Stomach smooth muscle (tissue), 2 donors: Measurements from ENCODE around the gene NSRP1.

Experiments used
- H3K27ac ChIP-seq: one replicate; pipeline ENCODE4 v1.7.0; 2013; ENCODE audit warnings: mild to moderate bottlenecking, low read length, inconsistent platforms
- H3K27me3 ChIP-seq, 2 donors: one replicate each; pipeline ENCODE4 v1.7.0; 2013; ENCODE audit warnings: low read length in 2 of 2; ENCODE audit not compliant: insufficient read depth in 2 of 2, control insufficient read depth in 1 of 2
- H3K36me3 ChIP-seq, 2 donors: one replicate each; pipeline ENCODE4 v1.7.0; 2013; ENCODE audit warnings: low read length in 2 of 2; ENCODE audit not compliant: control insufficient read depth in 2 of 2, insufficient read depth in 2 of 2
- H3K4me1 ChIP-seq: one replicate; pipeline ENCODE4 v1.7.0; 2013; ENCODE audit warnings: low read length; ENCODE audit not compliant: control insufficient read depth, insufficient read depth
- H3K4me3 ChIP-seq, 2 donors: one replicate each; pipeline ENCODE4 v1.7.0; 2013; ENCODE audit warnings: low read length in 2 of 2
- H3K9ac ChIP-seq, 2 donors: one replicate each; pipeline ENCODE4 v1.7.0; 2013; ENCODE audit warnings: low read length in 2 of 2, mild to moderate bottlenecking in 1 of 2
- H3K9me3 ChIP-seq, 2 donors: one replicate each; pipeline ENCODE4 v1.7.0; 2013; ENCODE audit warnings: low read length in 2 of 2; ENCODE audit not compliant: control insufficient read depth in 2 of 2
- donor health status: healthy.
- donor health status: Pancreatic carcinoma.

NSRP1 gene

GRCh38 chr17:30203471-30203981 lies 86.9 kb downstream of the NSRP1 start:
- Histone ChIP-seq H3K4me1 (no peaks in the 10 kb centered on the region), H3K4me3 (no peak overlapping the region), H3K9ac (no peak overlapping the region), H3K9me3 (no peaks in the 10 kb centered on the region), H3K27ac (no peak overlapping the region), H3K36me3 (no peaks in the 10 kb centered on the region), H3K27me3 (peaks cover 7 to 9% of the 10 kb centered on the region in 2 donors)

DNA sequence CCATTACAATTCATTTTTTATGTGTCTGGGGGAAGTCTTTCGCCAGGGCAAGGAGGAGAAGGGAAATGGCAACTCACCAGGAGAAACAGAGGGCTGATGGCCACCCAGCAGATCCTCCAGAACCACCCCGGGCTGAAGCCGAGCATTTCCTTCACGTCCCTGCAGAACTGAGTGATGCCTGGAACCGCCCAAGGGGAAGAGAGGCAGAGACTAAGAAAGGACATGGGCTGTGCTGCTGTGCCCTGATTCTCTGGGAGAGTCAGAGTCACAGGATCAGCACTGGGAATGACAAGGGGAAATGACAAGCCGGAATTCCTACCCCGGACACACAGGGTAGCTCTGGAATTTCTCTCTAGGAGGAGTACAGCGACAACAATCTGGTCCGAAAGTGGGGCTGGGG lies 91.0 kb downstream of the NSRP1 start:
- Histone ChIP-seq H3K9me3 (no peaks in the 10 kb centered on the region), H3K36me3 (no peaks in the 10 kb centered on the region), H3K27me3 (peaks cover 3 to 4% of the 10 kb centered on the region in 2 donors), H3K4me1 (no peaks in the 10 kb centered on the region), H3K4me3 (no peak overlapping the region), H3K9ac (no peak overlapping the region), H3K27ac (no peak overlapping the region)

GRCh38 chr17:30208214-30208613 lies 91.6 kb downstream of the NSRP1 start:
- Histone ChIP-seq H3K4me1 (no peaks in the 10 kb centered on the region), H3K9ac (no peak overlapping the region), H3K27me3 (peaks cover 3 to 4% of the 10 kb centered on the region in 2 donors), H3K9me3 (no peaks in the 10 kb centered on the region), H3K27ac (no peak overlapping the region), H3K36me3 (no peaks in the 10 kb centered on the region), H3K4me3 (no peak overlapping the region)

- no peaks in the 10 kb centered on the region for H3K9me3 ChIP-seq
- H3K27ac ChIP-seq: no peak overlapping the region
- no peak overlapping the region for H3K4me3 ChIP-seq
- no peak overlapping the region for H3K9ac ChIP-seq
- no peaks in the 10 kb centered on the region for H3K4me1 ChIP-seq
- H3K36me3 ChIP-seq: no peaks in the 10 kb centered on the region
- peaks cover 3 to 4% of the 10 kb centered on the region in 2 donors for H3K27me3 ChIP-seq
Measured at GRCh38 chr17:30209930-30210329, 93.3 kb downstream of the NSRP1 start.

- Histone ChIP-seq H3K4me3 (no peak overlapping the region), H3K9ac (no peak overlapping the region), H3K27ac (no peak overlapping the region), H3K36me3 (no peaks in the 10 kb centered on the region), H3K27me3 (peaks cover 3 to 4% of the 10 kb centered on the region in 2 donors), H3K4me1 (no peaks in the 10 kb centered on the region), H3K9me3 (no peaks in the 10 kb centered on the region)
Measured at GRCh38 chr17:30210366-30210765, 93.8 kb downstream of the NSRP1 start.

DNA sequence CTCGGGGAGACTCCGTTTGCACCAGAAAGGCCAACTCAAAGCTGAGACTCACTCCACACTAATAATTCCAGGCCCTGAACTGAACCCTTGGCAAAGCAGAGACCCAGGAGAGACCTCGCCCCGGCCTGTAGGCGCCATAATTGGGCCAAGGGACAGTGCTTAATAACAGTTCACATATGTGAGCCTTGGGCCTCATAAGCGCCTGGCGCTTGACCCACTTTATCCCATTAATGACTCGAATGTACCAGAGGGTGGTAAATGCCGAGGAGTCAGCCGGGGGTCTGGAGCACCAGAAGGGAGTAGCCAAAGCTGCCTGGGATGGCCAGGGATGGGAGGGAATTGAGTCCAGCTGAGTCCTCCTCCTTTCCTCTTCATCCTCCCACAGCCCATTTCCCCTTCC lies 94.3 kb downstream of the NSRP1 start:
- Histone ChIP-seq H3K27ac (no peak overlapping the region), H3K9ac (no peak overlapping the region), H3K36me3 (no peaks in the 10 kb centered on the region), H3K4me3 (no peak overlapping the region), H3K9me3 (no peaks in the 10 kb centered on the region), H3K4me1 (no peaks in the 10 kb centered on the region), H3K27me3 (peaks cover 3 to 4% of the 10 kb centered on the region in 2 donors)

DNA sequence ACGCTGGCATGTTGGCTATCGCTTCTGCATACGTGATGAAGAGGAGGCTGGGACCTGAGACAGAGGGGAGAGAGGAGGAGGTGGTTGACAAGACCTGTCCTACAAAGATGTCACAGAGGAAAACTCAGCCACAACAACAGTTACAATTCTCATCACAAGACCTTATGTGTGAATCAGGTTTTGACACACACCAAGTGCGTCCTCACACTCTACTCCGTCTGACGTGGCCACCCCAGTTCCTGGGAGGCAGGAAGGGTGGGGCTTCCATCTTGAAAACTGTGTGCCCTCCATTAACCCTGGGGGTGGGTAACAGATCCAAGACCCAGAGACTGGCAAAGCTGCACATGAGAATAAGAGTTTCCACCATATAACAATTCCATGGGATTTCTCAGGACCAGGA lies 94.8 kb downstream of the NSRP1 start:
- no peak overlapping the region for H3K27ac ChIP-seq
- H3K27me3 ChIP-seq: peaks cover 2 to 3% of the 10 kb centered on the region in 2 donors
- H3K4me1 ChIP-seq: no peaks in the 10 kb centered on the region

DNA sequence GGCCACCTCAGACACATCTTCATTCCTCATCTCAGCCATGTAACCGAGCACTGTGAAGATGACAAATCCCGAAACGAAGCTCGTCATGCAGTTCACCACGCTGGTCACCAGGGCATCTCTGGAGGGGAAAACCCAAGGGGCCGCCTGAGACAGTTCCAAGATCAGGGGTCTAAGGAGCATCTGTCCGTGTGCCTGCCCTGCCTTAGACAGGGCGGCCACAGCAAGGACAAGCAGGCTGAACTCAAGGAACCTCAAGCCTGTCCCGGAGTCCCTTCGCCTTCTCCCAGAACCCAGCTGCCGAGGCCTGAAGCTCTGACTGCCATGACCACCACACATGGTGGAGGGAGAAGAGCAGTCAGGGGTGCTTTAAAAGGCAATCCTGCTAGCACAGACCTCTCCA lies 96.1 kb downstream of the NSRP1 start:
- H3K27me3 ChIP-seq: peaks cover 0 to 1% of the 10 kb centered on the region in 2 donors
- H3K36me3 ChIP-seq: no peaks in the 10 kb centered on the region
- no peaks in the 10 kb centered on the region for H3K9me3 ChIP-seq
- no peak overlapping the region for H3K4me3 ChIP-seq
- H3K9ac ChIP-seq: no peak overlapping the region
- no peak overlapping the region for H3K27ac ChIP-seq
- H3K4me1 ChIP-seq: no peaks in the 10 kb centered on the region

More for the DNA sequence above, 94.8 kb downstream of the NSRP1 start:
- no peak overlapping the region for H3K4me3 ChIP-seq
- no peaks in the 10 kb centered on the region for H3K36me3 ChIP-seq
- H3K9me3 ChIP-seq: no peaks in the 10 kb centered on the region
- no peak overlapping the region for H3K9ac ChIP-seq

GRCh38 chr17:30217054-30217453 lies 100.4 kb downstream of the NSRP1 start:
- Histone ChIP-seq H3K27ac (no peak overlapping the region), H3K9ac (no peak overlapping the region), H3K9me3 (no peaks in the 10 kb centered on the region), H3K4me3 (no peak overlapping the region), H3K4me1 (no peaks in the 10 kb centered on the region), H3K36me3 (no peaks in the 10 kb centered on the region), H3K27me3 (no peaks in the 10 kb centered on the region)

DNA sequence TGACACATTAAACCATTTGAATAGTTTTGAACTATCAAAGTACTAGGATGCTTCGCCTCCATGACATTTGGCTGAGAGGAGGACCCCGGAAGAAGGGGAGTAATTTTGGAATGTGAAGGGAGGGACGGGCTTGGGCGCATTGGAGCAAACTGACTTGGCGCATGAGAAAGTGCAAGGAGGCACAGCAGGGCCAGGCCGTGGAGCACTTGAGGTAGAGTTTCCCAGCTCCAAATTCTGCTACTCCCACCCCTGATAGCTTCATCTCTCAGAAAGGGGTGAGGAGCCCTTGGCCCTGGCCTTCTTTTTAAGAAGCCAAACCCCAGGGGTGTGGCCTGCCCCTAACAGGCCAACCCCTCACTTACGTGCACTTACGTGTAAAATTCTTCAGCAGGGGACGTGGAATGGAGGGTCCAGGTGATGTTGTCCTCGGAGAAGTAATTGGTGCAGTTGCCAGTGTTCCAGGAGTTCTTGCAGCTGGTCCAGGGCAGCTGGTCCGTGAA lies 101.2 kb downstream of the NSRP1 start:
- Histone ChIP-seq H3K4me1 (no peaks in the 10 kb centered on the region), H3K27ac (no peak overlapping the region), H3K9ac (no peak overlapping the region), H3K9me3 (no peaks in the 10 kb centered on the region), H3K36me3 (no peaks in the 10 kb centered on the region), H3K4me3 (no peak overlapping the region), H3K27me3 (no peaks in the 10 kb centered on the region)

- no peaks in the 10 kb centered on the region for H3K9me3 ChIP-seq
- H3K9ac ChIP-seq: no peak overlapping the region
- no peaks in the 10 kb centered on the region for H3K27me3 ChIP-seq
- H3K4me1 ChIP-seq: no peaks in the 10 kb centered on the region
- H3K4me3 ChIP-seq: no peak overlapping the region
- H3K36me3 ChIP-seq: no peaks in the 10 kb centered on the region
- no peak overlapping the region for H3K27ac ChIP-seq
Measured at GRCh38 chr17:30218799-30219198, 102.2 kb downstream of the NSRP1 start.
